ENCODE data around the gene RAB28. TPM values are rescaled to one million over a fixed set of nuclear protein-coding genes. Genes with fewer than 3 reads are reported as not detected.

Gene RAB28
- total RNA-seq, 1 experiment from 2014 or later = 19.8 TPM

- H3K4me1 Mint-ChIP-seq = no peaks in the 10 kb centered on the region
- DNase-seq = no peak
- no peaks in the 10 kb centered on the region for H3K9me3 Mint-ChIP-seq
- H3K14ac ChIP-seq (ENCODE audit: insufficient read depth, low read length) = no peak overlapping the region
- no peak overlapping the region for H3K18ac ChIP-seq (ENCODE audit: insufficient read length, low read depth, low read length)
- no peak overlapping the region for H3K9ac ChIP-seq (ENCODE audit: extremely low read depth, insufficient read length, low read length)
- no peaks in the 10 kb centered on the region for H4K20me1 ChIP-seq (ENCODE audit: control insufficient read depth, insufficient read depth, insufficient read length)
- H3K9me3 ChIP-seq (ENCODE audit: control insufficient read depth, low read depth, low read length) = no peaks in the 10 kb centered on the region
- no peak overlapping the region for H3K4me3 Mint-ChIP-seq
- H3K27me3 ChIP-seq (ENCODE audit: insufficient read depth, low read length) = no peaks in the 10 kb centered on the region
- no peak for TF ChIP-seq CTCF (conservative IDR thresholded peaks at IDR 0.05)
- H2AK5ac ChIP-seq (ENCODE audit: insufficient read length, low read length) = no peak overlapping the region
- no peak overlapping the region for H3K27ac ChIP-seq (ENCODE audit: insufficient read length, low read depth, low read length)
- no peak overlapping the region for H2BK5ac ChIP-seq (ENCODE audit: insufficient read length, low read length)
- H3T11ph ChIP-seq (ENCODE audit: low read length) = no peak overlapping the region
- H2BK120ac ChIP-seq (ENCODE audit: low read depth, low read length, poor library complexity, severe bottlenecking) = no peak overlapping the region
- H4K5ac ChIP-seq (ENCODE audit: insufficient read length, low read depth, low read length) = no peak overlapping the region
- no peak overlapping the region for H2BK15ac ChIP-seq (ENCODE audit: low read depth, low read length)
- H3K23ac ChIP-seq (ENCODE audit: insufficient read length, low read depth, low read length) = no peak overlapping the region
- no peak overlapping the region; a peak in 1 of 7 replicates for H3K27ac Mint-ChIP-seq
- no peak overlapping the region for H2AFZ ChIP-seq (ENCODE audit: low read length)
- H2BK12ac ChIP-seq (ENCODE audit: insufficient read length, low read depth, low read length) = no peak overlapping the region
- no peaks in the 10 kb centered on the region for H3K79me2 ChIP-seq (ENCODE audit: insufficient read depth, low read length)
- no peak overlapping the region for H2BK20ac ChIP-seq (ENCODE audit: low read depth, low read length, poor library complexity, severe bottlenecking)
- no peaks in the 10 kb centered on the region for H3K27me3 Mint-ChIP-seq (ENCODE audit: low read depth)
- no peak overlapping the region for H4K8ac ChIP-seq (replicated peaks; ENCODE audit: insufficient read length, low read depth, low read length)
- H3K56ac ChIP-seq (ENCODE audit: insufficient read length, low read depth, low read length) = no peak overlapping the region
- no peak overlapping the region for H3K4me2 ChIP-seq (ENCODE audit: insufficient read depth, insufficient read length, low read length)
- H4K91ac ChIP-seq (ENCODE audit: insufficient read length, low read depth, low read length) = no peak overlapping the region
- H3K4ac ChIP-seq (ENCODE audit: low read depth, low read length) = no peak overlapping the region
- H3K23me2 ChIP-seq (ENCODE audit: insufficient read length, low read depth, low read length, poor library complexity, severe bottlenecking) = no peaks in the 10 kb centered on the region
- H3K36me3 Mint-ChIP-seq (ENCODE audit: insufficient read depth in 1 of 3, low read depth in 3 of 3) = peaks cover 6 to 16% (median 15%) of the 10 kb centered on the region in 3 experiments
- H3K4me1 ChIP-seq (ENCODE audit: insufficient read depth, low read length) = no peaks in the 10 kb centered on the region
- WGBS (ENCODE audit: extremely low coverage, insufficient read length, low lambda C conversion rate) = no CpG with 5 or more reads among the region's 4 CpGs
- no peaks in the 10 kb centered on the region for H3K79me1 ChIP-seq (ENCODE audit: insufficient read depth, low read depth, low read length, poor library complexity, severe bottlenecking)
Observed at GRCh38 chr4:13455411-13455810, 28.7 kb downstream of the RAB28 start.
